NCI-H510A treated with DMSO at 0.1 percent for 48 hours (cell line): ENCODE results near the gene PC.
"Not testable (repeated sequence)": the region's sequence is repeated elsewhere in the genome, so short reads cannot be mapped to it uniquely, and the experiment has no call there.

Experiments used
- DNase-seq: peaks from one replicate; lab custom pipeline; 2025; lab: John Stamatoyannopoulos, UW

The PC gene

DNA sequence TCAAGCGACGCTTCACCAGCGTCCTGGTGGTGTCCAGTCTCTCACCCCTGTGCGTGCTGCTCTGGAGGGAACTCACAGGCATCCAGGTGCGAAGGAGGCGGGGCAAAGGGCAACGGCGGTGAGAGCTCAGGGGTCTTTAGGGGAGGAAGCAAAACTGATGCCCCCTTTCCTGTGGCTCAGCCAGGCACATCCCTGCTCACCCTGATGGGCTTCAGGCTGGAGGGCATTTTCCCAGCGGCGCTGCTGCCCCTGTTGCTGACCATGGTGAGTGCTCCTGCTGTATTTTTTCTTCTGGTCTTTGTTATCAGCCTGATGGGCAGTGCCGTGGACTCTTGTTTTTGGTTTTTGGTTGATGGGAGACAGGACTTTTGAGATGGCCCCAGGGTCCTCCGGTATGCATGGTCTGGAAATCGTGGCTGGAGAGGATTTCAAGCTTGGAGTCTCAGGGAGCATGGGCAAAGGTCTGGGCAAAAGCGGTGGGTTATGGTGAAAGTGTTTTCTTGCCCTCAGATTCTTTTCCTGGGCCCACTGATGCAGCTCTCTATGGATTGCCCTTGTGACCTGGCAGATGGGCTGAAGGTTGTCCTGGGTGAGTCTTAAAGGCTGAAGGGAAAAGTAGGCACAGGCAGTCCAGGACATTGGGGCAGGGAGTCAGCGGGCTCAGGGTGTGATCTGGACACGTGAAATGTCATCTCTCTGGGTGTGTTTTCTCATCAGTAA, 114.2 kb downstream of the PC start:
- no peak for DNase-seq

DNA sequence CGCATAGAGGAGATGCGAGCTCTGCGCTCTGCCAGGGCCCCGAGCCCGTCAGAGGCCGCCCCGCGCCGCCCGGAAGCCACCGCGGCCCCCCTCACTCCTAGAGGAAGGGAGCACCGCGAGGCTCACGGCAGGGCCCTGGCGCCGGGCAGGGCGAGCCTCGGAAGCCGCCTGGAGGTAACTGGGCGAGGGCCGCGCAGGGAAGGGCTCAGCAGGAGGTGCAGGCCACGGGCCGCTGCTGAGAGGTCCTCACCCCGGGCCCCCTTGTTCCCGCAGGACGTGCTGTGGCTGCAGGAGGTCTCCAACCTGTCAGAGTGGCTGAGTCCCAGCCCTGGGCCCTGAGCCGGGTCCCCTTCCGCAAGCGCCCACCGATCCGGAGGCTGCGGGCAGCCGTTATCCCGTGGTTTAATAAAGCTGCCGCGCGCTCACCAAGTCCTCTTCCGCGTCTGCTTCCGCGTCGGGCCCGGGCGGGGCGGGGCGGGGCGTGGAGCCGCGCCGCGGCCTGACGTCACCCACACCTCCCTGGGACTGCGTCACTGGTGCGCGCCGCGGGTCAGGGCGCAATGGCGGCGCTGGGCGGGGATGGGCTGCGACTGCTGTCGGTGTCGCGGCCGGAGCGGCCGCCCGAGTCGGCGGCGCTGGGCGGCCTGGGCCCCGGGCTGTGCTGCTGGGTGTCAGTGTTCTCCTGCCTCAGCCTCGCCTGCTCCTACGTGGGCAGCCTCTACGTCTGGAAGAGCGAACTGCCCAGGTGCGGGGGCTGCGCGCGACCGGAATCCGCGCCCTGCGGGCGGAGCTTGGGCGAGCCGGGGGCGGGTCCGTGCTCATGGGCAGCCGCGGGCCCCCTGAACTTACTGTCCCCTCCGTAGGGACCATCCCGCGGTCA, 115.0 kb downstream of the PC start, which contains the start of gene RCE1:
TSS of gene RCE1 (plus strand) at position 546 of the 880 bp plus-strand sequence. CDS start at position 561, 15 bp downstream.
- peak; percentile 90 for DNase-seq

DNA sequence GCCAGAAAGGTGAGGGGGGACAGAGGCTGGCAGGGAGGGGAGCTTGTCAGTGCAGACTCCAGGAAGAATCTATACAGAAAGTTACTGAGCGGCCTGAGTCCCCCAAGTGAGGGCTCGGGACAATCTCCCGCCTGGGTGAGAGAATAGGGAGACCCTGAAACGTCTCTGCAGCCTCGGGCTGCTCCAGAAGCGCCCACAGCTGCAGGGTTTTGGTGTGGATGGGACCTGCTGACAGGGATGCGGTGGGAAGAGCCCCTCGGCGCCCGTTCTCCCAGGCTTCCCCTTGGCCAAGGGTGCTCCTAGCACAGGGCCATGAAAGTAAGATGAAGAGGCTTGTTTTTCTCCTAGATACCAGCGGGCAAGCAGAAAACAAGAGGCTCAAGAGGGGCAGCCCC, 115.7 kb downstream of the PC start:
- no peak for DNase-seq

DNA sequence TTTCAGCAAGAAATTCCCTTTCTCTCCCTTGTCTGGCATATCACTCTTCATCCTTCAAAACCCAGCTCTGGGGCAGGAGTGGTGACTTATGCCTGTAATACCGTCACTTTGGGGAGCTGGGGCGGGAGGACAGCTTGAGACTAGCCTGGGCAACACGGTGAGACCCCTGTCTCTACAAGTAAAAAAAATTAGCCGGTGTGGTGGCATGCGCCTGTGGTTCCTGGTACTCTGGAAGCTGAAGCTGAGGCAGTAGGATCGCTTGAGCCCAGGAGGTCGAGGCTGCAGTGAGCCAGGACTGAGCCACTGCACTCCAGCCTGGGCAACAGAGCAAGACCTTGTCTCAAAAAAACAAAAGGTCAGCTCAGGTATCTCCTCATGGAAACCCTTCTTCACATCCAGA, 116.3 kb downstream of the PC start:
- DNase-seq = no peak

DNA sequence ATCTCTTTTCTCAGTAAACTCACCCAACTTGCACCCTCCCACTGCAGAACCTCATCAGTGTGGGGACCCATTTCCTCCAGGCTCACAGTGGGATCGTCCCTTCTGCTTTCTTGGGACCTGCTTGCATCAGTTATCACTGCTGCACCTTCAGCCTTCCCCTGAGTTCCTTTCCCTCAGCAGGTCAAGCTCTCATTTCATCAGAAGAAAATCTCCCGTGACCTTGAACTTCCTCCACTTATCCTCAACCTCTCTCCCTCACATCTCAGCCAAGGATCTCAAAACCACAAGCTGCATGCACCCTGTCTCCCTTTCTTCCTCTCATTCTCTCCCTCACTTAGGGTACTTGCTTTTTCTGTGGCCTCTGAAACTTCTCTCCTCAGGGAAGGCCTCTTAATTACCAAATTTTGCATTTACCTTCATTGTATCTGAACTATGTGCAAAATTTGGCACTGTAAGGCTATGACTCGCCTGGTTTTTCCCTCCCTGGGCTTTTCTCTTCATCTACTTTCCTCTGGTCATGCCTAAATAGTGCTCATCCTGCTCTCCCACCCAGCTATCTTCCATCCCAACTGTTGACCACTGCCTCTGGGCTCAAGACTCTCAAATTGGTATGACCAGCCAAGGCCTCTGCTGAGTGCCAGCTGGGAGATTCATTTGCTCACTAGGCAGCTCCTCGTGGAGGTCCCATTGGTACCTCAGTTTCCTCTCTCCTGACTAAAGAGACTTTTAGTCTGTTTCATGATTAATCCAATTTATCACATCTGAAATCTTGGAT, 117.7 kb downstream of the PC start:
- DNase-seq = no peak

DNA sequence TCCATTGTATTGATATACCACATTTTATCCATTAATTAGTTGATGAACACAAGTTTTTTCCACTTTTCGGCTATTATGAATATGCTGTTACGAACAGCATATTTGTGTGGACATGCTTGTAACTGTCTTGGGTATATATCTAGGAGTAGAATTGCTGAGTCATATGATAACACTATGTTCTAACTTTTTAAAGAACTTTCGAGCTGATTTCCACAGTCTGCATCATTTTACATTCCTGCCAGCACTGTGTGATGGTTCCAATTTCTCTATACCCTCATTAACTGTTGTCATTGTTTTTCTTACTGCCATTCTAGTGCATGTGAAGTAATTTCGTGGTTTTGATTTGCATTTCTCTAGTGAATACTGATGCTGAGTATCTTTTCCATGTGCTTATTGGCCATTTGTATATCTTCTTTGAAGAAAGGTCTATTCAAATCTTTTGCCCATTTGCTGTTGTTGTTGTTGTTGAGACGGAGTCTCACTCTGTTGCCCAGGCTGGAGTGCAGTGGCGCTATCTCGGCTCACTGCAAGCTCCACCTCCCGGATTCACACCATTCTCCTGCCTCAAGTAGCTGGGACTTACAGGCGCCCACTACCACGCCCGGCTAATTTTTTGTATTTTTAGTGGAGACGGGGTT, 122.3 kb downstream of the PC start:
- DNase-seq = no peak

DNA sequence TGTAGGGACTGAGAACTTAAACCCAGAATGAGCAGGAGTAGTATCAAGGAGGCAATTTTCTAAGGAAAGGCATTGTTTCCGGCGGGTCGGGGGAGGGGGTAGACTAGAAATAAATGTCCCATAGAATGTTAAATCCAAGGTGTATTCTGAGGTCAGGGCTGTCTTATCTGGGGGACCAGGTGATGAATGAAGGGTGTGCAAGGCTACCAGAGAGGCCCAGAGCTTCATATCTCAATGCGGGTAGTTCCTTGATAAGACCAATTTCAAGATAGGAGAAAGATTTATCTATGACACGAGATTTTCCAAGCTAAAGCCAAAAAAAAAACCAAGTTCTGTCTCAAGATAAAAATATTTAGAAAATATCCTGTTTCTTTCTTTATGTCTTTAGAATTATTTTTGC, 123.2 kb downstream of the PC start:
- no peak for DNase-seq

DNA sequence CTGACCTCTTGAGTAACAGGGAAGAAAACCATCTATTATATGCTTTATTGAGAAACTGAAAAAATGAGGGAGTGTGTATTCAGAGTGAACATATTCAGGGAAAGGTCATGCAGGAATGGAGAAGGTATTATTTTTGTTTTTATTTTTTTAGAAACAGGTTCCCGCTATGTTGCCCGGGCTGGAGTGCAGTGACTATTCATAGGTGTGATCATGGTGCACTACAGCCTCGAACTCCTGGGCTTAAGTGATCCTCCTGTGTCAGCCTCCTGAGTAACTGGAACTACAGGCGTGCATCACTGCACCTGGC, 123.7 kb downstream of the PC start:
- no peak for DNase-seq

DNA sequence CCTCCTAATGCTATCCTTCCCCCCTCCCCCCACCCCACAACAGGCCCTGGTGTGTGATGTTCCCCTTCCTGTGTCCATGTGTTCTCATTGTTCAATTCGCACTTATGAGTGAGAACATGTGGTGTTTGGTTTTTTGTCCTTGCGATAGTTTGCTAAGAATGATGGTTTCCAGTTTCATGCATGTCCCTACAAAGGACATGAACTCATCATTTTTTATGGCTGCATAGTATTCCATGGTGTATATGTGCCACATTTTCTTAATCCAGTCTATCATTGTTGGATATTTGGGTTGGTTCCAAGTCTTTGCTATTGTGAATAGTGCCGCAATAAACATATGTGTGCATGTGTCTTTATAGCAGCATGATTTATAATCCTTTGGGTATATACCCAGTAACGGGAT, 133.6 kb downstream of the PC start:
- not testable (repeated sequence) for DNase-seq

GRCh38 chr11:66823700-66824099, 134.5 kb downstream of the PC start:
- DNase-seq = no peak

DNA sequence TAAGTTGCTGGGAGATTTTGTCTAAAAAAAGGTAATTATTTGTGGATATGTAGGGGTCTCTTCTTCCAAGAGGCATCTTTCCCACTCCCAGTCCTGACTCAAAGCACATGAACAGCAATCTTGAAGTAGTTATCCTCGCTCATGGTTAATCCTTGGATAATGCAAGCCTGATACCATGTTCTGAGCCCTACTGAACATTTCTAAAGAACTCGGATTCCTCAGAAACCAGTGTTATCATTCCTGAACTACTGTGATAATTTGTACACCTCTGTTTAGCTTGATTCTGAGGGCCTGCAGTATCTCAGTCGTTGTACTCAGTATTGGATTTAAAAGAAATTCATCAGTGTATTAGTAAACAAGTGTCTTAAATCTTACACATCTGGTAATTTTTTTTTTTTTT, 137.3 kb downstream of the PC start:
- DNase-seq = no peak

DNA sequence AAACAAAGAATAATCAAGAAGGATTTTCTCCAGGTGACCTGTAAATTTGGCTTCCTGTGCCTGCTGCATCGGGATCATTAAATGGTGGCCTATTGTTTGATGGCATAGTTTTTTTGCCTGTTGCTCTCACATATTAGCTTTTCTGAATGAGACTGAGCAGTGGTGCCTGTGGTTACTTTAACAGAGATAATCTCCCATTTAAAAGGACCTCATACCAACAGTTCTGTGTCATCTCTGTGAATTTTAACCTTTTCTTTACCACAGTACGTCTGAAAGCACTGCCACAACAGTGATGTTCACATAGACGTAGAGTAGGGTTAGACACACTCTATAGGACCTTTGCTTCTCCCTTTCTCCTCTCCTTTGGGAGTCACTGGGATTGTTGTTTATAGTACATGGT, 137.8 kb downstream of the PC start:
- DNase-seq = no peak

- DNase-seq = no peak
Observed at GRCh38 chr11:66818231-66818955, 139.8 kb downstream of the PC start.

- DNase-seq = no peak
Observed at GRCh38 chr11:66815646-66816045, 142.5 kb downstream of the PC start.

DNA sequence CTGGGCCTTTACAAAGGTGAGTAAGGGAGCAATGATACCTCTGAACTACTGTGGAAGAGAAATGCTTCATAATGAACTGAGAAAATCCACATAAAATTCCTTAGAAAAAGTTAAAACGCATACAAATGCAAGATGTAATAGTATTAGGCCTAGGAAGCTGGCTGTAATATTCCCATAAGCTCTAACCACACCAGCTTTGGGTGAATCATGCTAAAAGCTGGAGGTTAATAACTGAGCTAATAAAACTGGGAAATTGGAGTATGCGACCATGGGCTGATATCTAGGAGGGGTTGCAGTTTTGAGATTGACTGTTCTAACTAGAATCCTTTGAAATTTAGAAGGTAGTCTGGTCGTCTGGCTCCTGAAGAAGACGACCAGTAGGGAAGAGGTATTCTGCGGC, 143.5 kb downstream of the PC start:
- DNase-seq = no peak

DNA sequence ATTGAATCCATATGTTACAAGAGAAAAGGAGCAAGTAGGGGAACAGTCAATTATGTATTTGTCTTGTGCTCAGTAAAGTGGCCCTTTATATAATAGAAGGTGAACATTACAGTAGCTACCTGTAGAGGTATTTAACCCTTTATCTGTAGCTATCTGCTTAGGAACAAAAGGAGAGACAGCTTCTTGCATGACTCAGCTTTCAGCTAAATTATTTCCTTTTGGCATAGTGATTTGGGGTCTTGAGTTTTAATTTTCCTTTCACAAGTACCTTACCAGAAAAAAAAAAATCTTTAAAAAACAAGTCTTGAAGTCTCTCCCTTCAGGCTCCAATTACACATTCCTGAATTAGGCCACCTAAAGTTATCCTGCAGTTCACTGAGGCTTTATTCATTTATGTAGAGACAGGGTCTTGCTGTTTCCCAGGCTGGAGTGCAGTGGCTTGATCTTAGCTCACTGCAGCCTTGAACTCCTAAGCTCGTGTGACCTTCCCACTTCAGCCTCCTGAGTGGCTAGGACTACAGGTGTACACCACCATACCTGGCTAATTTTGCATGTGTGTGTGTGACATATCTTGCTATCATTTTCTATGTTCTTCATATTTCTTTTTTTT, 147.5 kb downstream of the PC start:
- DNase-seq = no peak

GRCh38 chr11:66809592-66809991, 148.6 kb downstream of the PC start:
- DNase-seq = no peak

- DNase-seq = no peak
Observed at GRCh38 chr11:66800720-66801428, 157.3 kb downstream of the PC start.

- DNase-seq = not testable (repeated sequence)
Observed at GRCh38 chr11:66799815-66800214, 158.4 kb downstream of the PC start.
